COR-L47 (cell line): ENCODE measurements around the gene SRC.
"Not testable (repeated sequence)": the region's sequence is repeated elsewhere in the genome, so short reads cannot be mapped to it uniquely, and the experiment has no call there.

ENCODE experiments used
- DNase-seq: peaks from one replicate; lab custom pipeline; 2025; lab: John Stamatoyannopoulos, UW

SRC gene

DNA sequence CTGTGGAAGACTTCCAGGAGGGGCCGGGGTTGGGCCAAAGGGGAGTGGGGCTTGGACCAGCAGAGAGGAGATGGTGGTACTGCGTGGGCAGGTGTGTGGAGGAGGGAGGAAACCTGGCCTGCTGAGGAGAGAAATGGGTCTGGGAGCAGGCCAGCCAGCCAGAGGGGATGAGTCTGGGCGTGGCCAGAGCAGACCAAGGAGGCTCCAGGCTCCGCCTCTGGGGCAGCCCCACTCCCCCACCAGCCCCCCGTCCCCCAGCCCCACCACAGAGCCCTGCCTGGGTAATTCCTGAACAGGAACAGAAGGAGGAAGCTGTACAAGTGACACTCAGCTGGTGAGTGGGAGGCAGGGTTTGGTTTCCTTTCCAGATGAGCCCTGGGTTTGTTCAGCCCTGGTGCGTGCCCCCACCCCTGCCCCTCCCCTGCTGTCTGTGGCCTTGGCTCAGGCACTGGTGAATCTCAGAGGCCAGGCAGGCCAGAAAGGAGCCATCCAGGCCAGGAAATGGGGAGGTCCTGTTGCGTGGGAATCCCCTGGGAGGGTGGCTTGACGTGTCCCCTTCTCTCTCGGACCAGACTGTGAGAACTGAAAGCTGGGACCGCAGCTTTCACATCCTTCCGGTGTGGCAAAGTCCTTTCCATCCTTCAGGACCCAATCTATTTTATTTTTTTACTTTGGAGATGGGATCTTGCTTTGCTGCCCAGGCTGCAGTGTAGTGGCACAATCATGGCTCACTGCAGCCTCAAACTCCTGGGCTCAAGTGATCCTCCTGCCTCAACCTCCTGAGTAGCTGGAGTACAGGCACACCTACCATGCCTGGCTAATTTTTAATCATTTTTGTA is 9.4 kb upstream of the SRC start:
- no peak for DNase-seq

DNA sequence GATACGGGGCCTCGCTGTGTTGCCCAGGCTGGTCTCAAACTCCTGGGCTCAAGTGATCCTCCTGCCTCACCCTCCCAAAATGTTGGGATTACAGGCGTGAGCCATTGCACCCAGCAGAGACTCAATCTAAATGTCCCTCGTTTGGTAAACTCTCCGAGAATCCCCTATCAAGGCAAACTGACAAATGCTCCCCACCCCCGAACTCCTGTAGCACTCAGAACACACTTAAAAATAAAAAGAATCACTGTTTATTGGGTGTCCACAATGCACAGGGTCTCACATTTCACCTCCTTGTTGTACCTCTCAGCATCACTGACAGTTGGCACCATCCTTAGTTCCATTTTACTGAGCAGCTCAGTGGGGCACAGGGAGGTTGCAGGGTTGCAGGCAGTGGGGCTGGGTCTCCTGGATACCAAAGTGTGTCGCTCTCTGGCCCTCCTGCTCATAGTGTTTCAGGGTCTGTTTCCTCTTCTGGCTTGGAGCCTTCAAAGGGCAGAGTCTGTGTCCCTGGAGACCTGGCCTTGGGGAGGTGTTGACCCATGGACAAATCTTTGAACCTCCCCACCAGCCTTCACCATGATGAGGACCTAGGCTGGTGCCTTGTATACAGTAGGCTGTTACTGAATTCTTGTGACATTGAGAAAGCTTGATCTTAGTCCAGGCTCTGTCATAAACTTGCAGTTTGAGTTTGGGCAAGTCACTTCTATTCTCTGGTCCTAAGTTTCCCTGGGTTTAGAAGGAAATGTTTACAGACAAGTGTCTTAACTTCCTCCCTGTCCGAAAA is 8.5 kb upstream of the SRC start:
- DNase-seq: no peak

DNA sequence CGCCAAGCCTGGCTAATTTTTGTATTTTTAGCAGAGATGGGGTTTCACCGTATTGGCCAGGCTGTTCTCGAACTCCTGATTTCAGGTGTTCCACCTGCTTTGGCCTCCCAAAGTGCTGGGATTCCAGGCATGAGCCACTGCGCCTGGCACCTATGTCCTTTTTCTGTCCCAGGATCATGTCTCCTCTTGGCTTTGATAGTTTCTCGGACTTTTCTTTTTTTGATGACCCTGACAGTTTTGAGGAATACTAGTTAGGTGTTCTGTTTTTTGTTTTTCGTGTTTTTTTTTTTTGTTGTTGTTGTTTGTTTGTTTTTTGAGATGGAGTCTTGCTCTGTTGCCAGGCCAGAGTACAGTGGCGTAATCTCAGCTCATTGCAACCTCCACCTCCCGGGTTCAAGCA is 7.6 kb upstream of the SRC start:
- DNase-seq: not testable (repeated sequence)

DNA sequence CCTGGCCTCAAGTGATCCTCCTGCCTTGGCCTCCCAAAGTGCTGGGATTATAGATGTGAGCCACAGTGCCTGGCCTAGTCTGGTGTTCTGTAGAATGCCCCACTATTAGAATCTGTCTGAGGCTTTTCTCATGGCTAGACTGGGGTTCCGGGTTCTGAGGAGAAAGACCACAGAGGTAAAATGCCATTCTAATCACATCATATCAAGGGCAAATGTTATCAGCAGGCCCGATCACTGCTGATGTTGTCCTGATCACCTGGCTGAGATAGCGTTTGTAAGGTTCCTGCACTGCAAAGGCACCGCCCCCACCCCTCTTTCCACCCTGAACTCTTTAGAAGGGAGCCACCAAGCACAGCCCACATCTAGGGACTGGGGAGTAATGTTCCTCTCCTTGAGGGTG is 6.7 kb upstream of the SRC start:
- no peak for DNase-seq

DNA sequence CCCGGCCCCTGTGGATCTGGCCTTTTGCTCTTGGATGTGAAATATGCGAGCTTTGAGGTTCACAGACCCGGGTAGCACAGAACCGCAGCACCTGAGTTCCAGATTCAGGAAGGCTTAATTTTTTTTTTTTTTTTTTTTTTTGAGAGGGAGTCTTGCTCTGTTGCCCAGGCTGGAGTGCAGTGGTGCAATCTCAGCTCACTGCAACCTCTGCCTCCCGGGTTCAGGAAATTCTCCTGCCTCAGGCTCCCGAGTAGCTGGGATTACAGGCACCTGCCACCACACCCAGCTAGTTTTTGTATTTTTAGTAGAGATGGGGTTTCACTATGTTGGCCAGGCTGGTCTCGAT is 6.2 kb upstream of the SRC start:
- not testable (repeated sequence) for DNase-seq

DNA sequence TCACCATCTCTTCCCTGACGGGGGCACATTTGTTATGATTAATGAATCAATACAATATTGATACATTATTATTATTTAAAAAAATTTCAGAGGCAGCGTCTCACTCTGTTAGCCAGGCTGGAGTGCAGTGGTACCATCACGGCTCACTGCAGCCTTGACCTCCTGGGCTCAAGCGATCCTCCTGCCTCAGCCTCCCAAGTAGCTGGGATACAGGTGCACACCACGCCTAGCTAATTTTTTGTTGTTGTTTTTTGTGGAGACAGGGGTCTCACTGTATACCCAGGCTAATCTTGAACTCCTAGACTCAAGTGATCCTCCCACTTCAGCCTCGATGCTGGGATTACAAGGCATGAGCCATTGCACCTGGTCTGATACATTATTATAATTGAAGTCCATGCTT is 4.9 kb upstream of the SRC start:
- no peak for DNase-seq

DNA sequence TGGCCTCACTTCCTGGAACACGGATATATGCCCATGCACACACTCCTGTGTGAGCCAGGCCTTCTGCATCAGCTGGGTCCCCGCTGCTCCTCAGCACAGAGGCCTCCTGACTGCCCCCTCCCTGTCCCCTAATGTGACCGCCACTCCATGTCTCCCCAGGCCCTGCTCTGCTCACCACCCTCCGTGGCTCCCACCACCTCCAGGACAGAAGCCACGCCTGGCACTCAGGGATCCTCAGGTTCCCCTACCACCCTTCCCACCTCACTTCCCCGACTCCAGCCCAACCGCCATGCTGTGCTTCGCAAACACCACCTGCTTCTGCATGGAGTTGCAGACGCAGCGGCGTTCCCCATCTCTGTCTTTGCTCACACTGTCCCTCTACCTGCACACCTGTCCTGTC is 4.3 kb upstream of the SRC start:
- no peak for DNase-seq

DNA sequence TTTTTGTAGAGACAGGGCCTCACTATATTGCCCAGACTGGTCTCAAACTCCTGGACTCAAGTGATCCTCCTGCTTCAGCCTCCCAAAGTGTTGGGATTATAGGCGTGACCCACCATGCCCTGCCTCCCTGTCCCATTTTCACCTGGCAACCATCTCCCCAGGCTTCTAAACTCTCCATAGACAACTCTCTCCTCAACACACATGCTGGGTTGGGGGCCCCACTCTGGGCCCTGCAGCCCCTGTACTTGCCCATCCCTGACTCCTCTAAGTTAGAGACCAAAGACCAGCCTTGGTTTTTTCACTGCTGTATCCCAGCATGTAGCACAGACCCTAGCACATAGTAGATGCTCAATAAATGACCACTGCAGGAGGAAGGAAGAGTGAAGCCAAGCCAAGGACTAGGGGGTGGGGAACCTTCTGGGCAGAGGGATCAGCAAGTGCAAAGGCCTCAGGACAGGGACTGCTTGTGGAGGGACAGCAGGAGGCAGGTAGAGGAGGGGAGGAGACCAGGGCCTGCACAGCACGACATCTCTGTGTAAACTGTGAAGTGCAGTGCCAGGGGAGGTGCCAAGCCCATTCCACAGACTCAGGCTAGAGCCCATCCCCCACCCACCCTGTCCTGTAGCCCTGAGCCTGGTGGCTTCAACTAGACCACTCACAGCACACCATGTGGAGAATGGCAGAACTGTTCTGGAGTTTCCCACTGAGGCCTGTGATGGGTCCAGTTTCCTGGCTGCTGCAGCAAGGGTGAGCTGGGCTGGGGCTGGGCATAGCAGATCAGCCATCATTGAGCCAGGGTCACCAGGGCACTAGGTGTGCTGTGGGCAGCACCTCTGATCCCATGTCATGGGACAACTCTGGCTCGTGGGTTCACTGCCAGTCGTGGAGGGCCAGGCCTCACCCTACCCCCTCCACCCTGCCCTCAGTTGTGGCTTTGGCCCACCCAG is 3.4 kb upstream of the SRC start:
- DNase-seq: no peak

DNA sequence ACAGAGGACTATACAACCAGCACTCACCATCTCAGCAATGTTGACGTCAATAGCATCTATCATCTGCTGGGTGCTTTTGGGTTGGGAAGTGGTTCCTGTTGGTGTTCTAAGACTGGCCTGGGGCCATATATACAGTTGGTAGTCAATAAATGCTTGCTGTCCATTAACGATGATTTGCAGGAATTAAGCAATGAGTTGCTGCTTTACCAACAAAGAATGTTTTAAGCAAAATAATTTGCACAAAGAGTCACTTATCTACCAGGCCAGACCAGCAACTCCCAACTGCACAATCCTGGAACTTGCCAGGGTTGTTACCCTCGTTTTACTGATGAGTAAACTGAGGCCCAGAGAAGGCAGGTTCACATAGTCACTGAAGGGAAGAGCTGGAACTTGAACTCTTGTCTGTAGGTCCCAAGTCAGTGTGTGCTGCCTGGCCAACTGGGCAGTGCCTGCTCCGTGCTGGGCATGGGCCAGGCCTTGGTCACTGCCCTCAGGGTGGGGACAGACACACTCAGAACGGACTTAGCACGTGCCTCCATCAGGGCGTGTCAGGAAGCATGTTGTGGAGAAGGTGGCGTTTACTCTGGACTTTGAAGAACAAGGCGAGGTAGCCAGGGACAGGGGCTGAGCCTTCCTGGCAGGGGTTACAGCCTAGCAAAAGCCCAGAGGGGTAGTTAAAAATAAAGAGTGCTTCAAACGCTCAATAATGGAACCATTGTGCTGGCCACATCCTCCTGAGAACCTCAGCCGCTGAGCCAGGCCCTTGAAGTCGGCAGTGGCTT is 2.5 kb upstream of the SRC start:
- DNase-seq: no peak

DNA sequence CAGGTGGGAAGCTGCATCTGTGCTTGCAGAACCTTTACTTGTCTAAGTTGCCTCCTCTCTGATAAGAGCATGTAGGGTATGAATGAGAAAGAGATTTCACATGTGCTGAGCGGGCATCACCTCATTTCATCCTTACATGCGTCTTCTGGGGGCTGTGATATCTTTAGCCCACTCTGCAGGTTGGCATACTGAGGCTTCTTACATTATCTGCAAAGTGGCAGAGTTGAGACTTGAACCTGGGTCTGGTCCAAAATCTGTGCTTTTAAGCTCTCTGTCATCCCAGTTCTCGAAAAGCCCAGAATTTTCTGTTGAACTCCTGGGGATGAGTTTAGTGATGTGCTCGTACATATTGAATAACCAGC is 2.0 kb upstream of the SRC start:
- DNase-seq: no peak

DNA sequence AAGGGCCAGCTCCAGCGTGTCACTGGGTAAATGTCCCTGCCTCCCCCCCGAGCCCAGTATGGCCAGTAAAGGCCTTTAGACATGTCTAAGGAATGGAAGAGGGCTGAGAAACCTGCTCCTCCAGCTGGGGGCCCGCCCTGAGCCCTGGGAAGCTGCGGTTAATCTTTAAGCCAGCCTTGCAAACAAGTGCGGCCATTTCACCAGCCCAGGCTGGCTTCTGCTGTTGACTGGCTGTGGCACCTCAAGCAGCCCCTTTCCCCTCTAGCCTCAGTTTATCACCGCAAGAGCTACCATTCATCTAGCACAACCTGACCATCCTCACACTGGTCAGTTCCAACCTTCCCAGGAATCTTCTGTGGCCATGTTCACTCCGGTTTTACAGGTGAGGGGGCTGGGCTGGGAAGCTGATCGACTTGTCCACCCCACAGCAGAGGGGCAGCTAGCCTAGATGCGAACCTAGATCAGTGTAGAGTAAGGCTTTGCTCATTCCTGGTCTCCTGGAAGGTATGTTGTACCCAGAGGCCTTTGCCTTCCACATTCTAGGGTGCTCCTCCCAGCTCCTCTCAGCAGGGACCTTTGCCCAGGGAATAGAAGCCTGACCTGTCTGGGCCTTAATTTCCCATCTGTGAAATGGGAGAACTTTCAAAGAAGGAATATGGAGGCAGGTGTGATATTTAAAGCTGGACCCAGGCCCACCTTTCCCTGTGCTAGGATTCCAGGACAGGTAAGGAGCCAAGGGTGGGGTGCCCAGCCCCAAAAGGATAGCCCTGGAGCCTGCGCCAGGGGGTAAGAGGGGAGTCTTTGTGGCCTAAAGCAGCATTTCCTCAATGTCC is 1.2 kb upstream of the SRC start:
- DNase-seq: no peak

DNA sequence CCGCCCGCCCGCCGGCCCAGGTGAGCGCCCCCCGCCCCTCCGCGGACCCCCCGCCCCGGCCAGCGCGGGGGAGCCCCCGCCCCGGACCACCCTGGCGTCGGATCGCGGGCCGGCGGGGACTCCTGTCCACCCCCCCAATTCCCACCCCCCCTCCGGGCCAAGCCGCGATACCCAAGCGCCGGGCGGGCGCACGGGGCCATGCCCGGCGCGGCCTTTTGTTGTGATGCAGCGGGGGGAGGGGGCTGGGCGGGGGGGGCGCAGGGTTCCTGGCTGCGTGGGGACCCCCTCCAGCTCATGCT is 245 bp downstream of the SRC start:
- DNase-seq: no peak

DNA sequence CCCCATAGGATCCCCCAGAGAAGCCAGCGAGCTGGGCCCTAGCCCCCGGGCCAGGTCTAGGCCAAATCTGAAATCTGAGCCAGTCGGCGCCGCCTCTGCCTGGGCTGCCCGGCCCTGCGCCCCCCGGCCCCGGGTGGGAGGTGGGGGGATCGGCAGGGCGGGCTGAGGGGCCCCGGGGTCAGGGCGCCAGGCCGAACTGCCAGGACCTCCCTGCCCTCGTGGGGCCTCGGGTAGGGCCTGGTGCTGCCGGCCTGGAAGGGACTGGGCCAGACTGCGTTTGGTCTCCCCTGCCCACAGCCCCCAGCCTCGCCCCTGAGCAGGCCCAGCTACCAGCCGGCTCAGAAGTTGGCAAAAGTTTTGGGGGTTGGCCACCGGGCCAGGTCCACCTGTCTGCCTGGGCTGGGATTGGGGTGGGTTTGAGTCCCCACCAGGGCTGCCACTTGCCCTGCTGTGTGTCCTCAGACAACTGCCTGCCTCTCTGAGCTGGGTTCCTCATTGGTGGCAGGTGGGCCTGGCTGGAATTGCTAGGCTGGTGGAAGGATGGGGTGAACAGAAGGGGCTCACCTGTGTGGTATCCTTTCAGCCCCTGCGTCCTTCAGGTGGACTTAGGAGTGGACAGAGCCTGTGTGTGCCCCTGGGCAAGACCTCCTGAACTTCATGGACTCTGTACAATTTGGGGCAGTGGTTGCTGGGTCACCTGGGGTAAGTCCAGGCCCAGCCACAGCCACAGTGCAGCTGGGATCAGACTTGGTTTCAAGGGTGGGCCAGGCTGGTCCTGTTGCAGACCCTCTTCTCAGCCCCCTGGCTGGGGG is 801 bp downstream of the SRC start:
- DNase-seq: no peak

DNA sequence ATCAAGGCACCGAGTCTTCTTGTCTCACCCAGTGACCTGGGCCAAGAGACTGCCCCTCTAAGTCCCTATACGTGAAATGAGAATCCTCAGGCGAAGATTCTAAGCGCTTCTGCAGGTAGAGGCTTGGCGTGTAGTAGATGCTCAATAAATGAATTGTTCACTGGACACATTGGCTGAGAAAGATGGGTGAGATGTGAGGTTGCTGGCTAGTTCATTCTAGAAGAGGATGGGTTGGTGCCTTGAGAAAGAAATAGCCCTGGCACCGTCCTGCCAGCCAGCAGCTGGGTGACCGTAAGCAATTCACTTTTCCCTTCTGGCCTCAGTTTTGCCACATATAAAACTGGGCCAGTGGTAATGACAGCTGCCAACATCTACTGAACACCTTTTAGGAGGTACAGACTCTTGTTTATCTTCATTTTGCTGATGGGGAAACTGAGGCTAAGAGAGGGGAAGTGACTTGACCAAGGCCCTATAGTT is 1.4 kb downstream of the SRC start:
- DNase-seq: no peak

DNA sequence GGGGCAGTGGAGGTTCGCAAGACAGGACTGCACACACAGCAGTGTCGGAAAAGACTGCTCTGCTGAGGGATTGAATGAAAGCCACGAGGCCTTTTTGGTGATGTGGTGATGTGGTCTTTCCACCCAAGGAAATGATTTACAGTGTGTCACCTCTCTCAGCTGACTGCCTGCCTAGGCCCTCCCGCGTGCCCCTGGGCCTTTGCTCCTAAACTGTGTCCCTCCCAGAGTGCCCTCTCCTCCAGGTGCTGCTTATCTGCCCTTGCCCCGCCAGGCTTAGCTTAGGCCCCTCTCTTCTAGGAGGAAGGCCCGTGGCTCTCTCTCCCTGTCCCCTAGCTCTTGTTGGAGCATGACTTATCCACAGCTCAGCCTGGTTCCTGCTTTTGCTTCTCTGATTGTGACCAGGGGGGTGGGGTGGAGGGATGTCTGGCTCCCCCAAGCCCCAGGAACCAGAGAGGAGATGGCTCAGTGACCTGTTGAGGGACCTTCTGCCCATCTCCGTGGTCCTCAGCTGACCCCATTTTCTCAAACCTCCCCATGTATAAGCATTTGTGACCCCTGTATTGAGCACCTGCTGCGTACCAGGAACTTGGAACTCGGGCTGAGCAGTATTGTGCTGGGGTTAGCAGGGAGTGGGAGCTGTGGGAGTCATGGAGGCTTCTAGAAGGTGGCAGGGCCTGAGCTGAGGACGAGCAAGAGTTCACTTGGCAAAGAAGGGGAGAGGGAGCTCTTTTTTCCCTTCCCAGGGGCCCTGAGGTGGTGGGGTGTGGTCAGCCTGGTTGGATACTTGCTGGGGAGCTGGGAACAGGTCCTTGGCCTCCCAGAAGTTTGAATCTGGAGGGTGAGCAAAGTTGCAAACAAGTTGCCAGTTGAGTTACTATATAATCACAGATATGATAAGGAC is 2.2 kb downstream of the SRC start:
- DNase-seq: no peak

DNA sequence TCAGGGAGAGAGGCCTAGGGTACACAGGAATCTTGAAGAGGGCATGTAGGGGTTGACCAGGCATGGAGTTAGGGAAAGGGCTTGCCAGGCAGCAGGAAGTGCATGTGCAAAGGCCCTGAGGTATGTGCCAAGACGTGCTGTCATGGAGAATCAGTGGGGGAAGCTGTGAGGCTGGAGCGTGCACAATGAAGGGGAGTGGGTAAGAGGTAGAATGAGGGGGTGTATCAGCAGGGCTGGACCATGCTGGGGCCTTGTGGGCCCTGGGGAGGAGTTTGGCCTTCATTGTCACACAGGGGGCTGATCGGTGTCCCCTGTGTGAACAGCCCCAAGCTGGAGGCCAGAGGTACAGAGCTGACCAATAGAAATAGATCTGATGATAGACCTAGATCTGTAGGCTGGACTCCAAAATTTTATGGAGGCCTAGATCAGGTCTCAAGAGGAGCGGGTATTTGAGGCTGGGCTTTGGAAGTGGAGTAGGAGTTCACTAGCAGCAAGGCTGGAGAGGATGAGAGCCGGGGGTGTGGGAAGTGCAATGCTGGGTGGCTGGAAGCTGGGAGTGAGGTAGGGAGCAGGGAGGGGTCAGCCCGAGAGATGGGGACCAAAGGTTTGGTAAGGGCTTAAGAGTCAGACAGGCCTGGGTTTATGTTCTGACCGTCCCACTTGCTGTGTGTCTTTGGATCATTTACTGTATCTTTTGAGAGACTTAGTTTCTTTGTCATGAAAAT is 3.0 kb downstream of the SRC start:
- no peak for DNase-seq

DNA sequence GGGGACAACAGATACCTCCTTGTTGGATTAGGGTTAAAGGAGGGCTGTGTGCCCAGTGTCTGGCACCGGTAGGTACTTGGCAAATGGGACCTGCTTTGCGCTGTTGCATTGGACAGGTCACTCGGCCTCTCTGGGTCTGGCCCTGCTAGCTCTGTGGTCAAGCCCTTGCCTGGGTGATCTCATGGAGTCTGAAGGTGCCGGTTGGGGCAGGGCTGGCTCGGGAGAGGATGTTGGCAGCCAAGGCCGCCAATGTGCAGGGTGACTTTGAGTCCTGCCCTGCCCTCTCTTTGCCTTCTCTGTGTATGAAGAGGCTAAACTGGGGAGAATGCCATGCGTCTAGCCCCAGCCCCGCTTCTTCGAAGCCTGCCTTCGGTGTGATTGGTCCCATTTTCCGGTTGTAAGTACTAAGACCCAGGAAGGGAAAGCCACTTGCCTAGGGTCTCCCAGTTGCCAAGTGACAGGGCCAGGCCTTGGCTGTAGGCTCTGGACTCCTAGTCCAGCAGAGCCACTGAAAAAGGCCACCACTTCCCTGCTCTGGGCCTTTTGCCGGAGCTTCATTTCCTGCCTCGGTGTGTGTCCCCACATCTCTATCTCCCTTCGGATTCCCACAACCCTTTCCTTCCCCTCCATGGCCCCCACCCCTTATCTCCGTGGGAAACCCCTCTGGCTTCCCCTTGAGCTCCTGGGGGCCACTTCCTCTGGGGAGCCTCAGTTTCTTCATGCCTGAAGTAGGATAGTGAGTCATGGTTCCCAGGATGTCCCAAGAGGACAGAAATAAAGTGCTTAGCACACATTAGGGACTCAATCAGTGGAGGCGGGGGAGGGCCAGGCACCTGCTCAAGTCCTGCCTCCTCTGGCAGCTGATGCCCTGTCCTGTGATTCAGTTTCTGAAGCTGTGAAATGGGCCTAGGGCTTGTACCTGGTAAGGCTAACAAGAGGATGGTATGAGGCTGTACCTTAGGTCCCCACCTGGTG is 3.9 kb downstream of the SRC start:
- DNase-seq: no peak
